Germinal center (tissue), 1 donor: ENCODE data around the gene KREMEN1.

Experiments used
- DNase-seq: peaks from one replicate; pipeline ENCODE4 v3.0.0; 2012; ENCODE audit warnings: mixed read lengths, low spot score

Gene KREMEN1

DNA sequence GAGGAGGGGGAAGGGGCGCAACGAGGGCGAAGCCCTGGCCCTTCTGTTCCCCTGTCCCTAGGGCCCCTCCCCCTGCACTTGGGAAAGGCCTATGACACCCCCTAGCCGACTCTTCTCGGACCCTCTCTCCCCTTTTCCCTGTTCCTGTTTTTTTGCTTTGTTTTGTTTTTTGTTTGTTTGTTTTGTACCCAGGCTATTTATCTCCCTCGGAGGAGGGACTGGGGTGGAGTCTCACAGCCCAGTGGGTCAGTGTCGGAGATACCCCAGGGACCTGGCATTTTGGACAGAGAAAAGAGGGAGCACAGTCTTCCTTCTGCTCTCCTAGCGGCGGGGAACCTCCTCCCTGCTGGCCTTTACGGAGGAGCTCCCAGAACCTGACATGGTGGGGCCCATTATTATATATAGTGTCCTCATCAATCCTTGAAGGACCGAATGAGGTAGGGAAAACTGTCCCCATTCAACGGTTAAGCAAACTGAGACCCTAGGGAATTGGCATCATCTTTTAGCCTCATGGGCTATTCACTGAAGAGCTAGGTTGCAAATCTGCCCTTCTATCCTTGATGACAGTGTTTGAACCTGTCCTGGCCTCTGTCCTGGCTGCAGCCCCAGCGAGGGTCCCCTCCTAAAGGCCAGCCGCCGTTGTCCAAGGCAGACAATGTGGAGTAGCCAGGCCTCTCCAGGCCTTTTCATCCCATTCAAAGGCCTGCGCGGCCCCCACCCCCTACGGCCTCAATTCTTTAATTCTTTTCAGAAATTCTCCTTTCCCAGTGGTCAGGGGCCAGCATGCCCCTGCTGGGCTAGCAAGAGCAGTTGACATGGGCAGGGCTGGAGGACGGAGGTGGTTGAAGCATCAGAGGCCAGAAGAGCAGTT, 133.8 kb downstream of the KREMEN1 start:
- no peak for DNase-seq

DNA sequence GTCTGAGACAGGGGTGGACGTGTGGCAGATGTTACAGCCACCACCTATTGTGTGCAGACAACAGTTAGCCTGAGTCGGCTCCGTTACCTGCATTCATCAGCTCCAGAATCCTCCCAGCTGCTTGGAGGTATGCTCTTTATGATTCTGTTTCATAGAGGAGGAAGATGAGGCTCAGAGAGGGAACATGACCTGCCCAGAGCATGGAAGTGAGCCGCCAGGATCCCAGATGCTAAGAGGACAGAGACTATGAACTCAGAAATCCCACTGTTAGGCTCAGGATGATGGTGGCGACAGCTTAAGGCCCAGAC, 134.4 kb downstream of the KREMEN1 start:
- no peak for DNase-seq

DNA sequence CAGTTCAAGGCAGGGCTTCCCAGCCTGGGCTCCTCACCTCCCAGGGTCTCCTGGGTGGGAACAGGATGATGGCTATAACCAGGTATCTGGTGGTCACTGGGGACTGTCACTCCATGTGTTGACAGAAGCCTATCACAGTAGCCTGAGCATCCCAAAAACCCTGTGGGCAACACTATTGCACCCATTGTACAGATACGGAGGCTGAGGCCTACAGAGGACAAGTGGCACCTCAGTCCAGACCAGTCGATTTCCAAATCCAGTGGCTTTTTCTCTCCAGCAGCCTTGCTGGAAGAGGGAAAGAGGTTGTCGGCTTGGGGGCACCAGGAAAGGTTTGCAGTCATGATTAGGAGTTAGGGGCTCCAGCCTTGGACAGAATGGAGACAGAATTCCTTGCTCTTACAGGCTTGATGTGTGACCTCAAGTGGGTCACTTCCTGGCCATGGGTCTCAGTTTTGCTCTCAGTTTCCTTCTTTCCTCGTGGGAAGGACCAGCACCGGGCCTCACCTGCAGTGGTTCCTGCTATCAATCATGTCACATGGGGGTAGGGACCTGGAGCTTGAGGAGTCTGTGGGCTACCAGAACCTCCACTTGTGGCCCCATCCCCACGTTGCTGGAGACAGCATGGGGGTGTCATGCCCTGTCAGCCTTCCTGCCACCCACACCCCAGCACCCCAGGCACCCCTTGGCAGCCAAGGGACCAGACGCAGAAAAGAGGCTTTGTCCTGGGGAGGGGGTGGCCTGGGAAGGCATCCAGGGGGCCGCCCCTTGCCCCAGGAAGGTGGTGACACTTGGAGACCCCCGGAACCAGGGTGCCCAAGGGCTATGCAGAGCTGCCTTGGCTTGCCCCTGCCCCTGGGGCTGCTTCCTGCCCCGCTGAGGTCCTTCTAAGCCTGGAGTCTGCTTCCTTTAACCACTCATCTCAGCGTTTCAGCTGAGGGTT, 135.0 kb downstream of the KREMEN1 start:
- DNase-seq = no peak

DNA sequence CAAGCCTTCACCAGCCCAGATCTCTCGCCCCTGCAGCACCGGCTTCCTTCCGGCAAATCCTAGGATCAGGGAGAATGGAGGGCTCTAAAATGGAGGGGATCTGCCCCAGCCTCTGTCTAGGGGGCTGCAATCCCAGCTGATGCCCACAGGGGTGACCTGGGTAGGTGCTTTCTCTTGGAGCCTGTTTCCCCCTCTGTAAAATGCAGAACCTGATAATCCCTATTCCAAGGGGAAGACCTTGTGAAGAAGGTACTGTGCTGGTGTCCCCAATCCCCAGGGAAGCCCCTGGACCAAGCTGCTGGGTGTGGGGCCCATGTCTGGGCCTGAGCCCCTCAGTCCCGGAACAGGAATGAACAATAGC, 135.6 kb downstream of the KREMEN1 start:
- no peak for DNase-seq

DNA sequence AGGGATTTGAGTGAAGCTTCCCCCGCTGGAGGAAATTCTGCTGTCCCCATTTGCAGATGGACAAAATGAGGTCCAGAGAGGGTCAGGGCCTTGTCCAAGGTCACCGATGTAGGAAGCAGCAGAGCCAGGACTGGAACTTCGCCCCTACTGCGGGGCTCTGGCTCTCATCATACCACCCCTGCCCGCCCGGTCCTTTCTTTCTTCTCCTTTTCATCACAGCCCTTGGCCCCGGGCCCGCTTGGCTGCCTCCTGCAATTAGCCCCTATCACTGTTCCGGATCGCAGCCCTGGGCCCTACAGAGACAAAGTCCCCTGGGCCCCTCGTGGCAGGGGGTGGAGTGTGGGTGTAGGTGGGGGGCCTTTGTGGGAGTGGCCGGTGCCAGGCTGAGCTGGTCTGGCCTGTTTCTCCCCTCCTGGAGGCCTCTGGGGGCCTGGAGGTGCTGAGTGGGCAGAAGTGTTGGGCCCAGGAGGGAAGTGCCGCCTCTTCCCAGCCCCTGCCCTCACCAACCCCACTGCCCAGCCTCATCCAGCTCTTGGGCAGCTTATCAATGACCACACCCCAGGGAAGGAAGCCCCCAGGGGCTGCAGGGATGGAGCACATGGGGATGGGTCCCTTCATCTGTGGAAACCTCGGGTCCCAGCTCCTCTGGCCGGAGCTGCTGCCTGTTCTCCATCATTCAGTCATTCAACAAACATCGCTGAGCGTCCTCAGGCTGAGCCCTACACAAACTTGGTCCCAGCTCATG, 136.2 kb downstream of the KREMEN1 start:
- peak; percentile 67 for DNase-seq

DNA sequence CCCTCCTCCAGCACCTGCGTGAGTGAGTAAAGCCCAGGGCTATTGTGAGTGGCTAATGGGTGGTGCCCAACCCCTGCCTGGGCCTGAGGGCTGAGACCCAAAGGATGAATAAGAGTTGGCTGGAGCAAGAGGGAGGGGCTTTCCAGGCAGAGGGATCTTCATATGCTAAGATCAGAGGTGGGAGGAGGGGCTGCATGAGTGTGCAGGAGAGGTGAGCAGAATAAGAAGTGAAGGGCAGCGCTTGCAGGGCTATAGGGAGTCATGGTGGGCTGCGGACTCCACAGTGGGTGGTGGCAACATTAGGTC, 136.7 kb downstream of the KREMEN1 start:
- no peak for DNase-seq

DNA sequence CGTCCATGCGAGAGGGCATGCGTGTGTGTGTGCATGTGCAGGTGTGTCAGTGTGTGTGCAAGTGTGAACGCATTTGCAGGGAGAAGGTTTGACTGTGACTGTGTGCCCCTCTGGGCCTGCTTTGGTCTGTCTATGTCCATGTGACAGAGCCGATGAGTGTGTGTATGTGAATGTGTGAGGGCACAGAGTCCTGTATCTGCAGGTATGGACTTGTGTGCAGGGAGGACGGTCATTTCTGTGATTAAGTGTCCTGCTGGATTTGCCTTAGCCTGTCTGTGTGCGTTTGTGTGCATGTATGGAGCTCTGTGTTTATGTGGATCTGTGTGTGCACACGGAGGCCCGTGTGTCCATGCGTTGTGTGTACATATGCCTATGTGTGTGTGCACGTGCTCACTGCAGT, 138.2 kb downstream of the KREMEN1 start:
- DNase-seq = no peak

DNA sequence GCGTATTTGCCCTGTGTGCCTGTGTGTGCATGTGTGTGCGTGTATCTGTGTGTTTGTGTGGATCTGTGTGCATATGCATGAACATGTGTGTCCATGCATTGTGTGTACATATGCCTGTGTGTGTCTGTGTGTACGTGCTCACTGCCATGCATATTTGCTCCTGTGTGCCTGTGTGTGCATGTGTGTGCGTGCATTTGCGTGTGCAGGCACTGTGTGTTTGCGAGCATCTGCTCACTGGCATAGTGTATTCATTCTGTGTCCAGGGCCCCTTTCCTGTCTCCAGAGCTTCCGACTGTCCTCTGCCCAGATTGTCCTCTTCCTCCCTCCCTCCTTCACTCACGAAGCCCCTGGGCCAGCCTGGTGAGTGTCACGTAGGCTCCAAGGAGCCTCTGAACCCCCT, 138.6 kb downstream of the KREMEN1 start:
- DNase-seq = no peak

DNA sequence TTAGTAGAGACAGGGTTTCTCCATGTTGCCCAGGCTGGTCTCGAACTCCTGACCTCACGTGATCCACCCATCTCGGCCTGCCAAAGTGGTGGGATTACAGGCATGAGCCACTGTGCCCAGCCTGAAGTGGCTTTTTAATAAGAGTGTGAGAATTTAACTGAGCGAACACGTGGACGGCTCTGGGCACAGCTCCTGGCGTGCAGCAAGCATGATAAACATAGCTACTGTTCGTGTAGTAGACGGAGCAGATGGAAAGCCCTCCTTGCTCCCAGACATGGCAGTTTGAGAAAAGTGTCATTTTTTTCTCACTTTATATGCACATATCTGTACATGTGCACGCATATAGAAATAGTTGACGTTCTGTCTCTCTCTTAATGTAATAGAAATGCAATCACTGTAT, 139.9 kb downstream of the KREMEN1 start:
- no peak for DNase-seq

DNA sequence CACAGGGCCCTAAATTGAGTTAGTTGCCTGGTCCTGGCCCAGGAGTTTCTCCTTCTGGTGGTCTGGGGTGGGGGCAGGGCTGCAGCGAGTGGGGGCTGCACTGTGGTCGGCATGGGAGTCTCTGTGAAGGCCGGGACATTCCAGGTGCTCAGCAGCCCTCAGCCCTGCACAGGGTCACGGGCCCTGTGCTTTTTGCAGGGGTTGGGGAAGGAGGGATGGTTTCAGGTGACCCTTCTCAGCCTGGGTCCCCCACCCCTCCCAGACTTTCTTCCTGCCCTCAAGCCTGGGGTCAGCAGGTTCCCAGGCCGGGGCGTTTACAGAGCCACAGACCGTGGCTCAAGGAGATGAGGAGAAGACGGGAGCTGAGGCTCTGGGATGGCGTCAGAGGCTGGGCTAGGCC, 140.7 kb downstream of the KREMEN1 start:
- DNase-seq = no peak

DNA sequence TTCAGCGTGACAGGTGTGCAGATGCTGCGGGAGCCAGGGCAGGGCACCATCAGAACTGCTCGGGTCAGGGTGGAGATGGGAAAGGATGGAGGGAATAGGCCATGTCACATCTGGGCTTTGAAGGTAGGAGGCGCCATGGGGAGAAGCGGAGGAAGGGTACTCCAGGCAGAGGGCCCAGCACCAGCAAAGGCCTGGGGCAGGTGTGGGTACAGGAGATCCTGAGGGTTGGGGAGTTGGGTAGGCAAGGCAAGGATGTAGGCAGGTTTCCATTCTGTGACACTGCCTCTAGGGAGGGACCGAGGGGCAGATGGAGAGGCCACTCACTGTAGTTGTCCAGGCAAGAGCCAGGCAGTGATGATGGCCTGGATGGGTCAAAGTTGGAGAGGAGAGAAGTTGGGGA, 141.4 kb downstream of the KREMEN1 start:
- no peak for DNase-seq

DNA sequence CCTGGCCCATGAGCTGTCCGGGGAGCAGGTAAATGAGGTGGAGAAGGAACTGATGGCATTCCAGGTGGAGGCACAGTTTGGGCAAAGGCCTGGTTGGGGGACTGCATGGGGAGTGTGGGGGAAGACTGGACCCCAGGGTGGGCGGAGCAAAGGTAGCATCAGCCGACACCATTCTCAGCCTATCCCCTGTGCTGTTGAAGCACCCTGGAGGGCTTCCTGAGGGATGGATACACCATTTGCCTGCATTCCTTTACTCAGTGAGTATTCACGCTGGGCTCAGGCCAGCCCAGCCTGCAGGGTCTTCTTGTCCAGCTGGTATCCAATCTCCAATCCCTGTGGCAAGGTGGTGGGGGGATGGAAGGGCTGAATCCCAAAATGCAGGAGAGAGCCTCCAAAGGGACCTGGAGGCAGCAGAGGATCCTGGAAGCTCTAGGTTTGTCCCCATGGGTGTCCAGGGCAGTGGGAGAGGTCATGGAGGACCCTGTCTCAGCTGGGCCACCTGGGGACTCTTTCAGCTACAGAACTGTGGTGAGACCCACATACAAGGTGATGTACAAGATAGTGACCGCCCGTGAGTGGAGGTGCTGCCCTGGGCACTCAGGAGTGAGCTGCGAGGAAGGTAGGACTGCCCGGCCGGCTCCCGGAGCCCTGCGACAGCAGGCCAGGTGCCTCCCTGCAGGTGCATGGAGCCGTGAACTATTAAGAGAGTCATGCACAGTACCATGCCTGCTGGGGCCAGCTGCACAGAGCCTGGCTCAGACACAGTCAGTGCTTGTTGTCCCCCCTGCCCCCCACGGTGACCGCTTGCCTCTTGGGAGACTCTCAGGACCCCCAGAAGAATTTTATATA, 142.4 kb downstream of the KREMEN1 start:
- no peak for DNase-seq

DNA sequence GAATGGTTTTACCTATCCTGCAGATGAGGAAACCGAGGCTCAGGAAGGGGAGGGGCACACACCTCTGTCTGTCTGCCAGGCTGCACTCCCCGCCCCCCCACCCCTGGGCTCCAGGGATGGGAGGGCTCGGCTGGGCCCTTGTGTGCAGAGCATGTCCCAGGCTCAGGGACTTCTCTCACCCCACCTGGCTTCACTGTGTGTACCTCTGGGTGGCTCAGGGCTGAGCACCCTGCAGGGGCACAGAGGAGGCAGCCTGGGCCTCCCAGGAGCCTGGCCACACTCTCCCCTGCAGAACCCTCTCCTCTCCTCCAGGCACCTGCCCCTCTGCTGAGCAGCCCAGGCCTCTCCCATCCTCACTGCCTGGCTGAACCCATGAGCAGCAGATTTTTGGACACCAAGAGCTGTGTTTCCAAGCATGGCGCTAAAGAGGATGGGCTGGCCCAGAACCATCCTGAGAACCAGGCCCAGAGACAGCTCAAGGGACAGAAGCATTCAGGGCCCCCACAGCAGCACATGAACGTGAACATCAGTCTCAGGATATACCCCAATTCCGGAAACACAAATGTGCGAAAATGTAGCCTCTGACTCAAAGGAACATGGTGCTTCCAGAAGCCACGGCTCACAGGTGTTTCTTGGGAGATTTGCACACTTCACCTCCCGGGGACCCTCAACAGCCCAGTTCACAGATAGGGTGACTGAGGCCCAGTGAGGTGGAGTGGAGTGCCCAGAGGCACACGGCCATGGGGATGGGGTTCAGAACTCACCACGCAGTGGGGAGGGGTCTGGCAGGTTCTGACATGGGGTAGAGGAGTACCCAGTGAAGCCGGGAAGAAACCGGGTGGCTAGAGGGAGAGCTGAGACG, 143.4 kb downstream of the KREMEN1 start:
- no peak for DNase-seq

DNA sequence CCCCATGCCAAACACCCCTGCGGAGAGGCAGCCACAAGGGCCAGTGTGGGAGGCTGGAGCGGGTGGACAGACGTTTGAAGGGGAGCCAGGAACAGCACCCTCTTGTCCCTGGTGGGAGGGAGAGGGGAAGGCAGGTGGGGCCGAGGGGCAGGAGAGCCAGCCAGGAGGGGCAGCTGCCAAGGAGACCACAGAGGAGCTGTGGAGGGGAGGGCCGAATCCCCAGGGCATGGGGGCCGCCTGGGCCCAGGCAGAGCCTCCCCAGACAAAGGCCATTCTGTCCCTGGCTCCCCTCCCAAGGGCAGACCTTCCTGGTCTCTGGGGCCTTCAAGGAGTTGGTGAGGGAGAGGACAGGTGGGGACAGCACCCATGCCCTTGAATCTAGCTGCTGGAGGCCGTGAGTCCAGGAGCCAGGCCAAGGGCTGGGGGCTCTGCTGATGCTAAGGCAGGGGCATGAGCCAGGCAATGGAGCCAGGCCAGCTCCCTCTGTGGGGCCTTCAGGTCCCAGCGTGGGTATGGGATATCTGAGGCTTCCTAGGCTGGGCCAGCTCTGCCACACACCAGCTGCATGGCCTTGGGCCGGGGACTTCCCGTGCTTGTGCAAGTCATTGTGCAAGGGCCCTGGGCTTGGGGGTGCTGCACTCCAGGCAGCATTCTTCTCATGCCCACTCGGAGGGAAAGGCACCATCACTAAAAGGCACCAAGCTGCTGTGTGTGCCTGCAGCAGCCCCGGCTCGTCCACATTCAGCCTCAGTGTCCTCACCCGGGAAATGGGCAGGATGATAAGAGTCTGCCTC, 144.2 kb downstream of the KREMEN1 start:
- no peak for DNase-seq
